ENCODE results near the gene NXNL1. TPM values are rescaled to one million over a fixed set of nuclear protein-coding genes. Genes with fewer than 3 reads are reported as not detected.
A peak's percentile ranks its signal among the peaks of the same experiment; 100 is the strongest.

NXNL1 gene
- total and polyA plus RNA-seq, 2 of the 13 experiments (the other 11 are each of a cell fraction or from before 2014, with no cell fraction given): not detected

DNA sequence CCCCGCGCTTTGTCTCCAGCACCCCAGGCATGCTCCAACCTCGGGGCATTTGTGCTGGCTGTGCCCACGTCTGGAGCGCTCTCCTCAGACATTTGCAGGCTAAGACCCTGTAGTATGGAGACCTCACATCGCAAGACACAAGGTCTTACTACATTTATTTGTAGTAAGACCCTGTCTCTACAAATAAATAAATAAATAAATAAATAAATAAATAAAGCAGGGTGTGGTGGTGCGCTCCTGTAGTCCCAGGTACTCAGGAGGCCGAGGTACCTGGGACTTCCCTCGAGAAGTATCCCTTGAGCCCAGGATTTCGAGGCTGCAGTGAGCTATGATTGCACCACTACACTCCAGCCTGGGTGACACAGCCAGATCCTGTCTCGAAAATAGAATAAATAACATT, 4.6 kb downstream of the NXNL1 start (continued):
- no peak for TF ChIP-seq AKNA (CRISPR knock-in tag; IDR thresholded peaks at IDR 0.05; ENCODE audit: borderline replicate concordance)

DNA sequence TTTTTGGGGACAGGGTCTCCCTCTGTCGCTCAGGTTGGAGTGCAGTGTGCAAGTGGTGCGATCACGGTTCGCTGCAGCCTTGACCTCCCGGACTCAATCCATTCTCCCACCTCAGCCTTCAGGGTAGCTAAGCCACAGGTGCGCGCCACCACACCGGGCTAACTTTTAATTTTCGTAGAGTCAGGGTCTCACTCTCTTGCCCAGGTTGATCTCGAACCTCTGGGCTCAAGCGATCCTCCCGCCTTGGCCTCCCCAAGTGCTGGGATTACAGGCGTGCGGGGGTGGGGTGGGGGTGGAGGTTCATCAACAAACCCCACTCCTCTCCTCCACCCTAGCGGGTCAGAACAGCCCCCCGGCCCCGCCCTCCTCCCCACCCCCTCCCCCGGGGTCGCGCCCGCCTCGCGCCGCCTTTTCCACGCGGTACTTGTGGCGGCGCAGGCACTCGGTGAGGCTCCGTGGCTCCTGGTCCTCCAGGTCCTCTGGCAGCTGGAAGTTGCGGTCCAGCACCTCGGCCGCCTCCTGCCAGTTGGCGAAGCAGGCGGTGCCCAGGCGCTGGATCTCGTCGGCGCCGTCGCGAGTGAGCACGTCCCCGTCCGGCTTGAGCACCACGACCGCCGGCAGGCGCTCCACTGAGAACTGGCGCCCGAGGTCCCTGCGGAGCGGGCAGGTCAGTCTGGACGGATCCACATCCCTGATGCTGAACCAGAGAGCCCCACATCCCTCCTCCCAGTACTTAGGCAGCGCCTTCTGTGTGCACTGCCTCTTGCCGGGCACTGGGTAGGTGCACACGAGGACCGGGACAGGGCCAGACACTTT, 5.2 kb downstream of the NXNL1 start:
- WGBS (ENCODE audit: low lambda C conversion rate): 25% methylated on average over 8 of the region's 58 CpGs
- ChIA-PET POLR2A (no interaction called here), CTCF (ENCODE audit: low intra/inter-chr PET ratio, low total read pairs) (no interaction called here)
- H4K20me1 ChIP-seq (ENCODE audit: insufficient read depth, low read length): no peaks in the 10 kb centered on the region
- intact Hi-C loops (cut with micrococcal nuclease; ENCODE audit: unreplicated experiment): no loop called here
- FAIRE-seq: no peak
- H3K4me3 ChIP-seq (replicated peaks in 1 of 3; ENCODE audit: insufficient read depth in 1 of 3, low read depth in 2 of 3, low read length in 3 of 3): no peak overlapping the region
- no peaks in the 10 kb centered on the region for H3K36me3 ChIP-seq (replicated peaks in 1 of 2; ENCODE audit: control insufficient read depth in 1 of 2, insufficient read depth in 2 of 2, low read length in 2 of 2)
- ATAC-seq: peak; percentile 27; the same call in 2 of the 3 replicates
- in situ Hi-C loops (cut with HindIII; ENCODE audit: extremely low pct_ligation_motif_present, low pct_unique_long_range_greater_than_20kb): loop anchor here (10.0 kb wide), 1 partner anchor 119 kb away; no protein-coding TSS in a partner anchor
- no TSS peak for BruUV-seq (replicated peaks)
- no peak overlapping the region for H3K4me2 ChIP-seq (ENCODE audit: low read depth, low read length)
- TF ChIP-seq ZNF121 (CRISPR knock-in tag; IDR thresholded peaks at IDR 0.05): no peak
- TF ChIP-seq ZNF644 (CRISPR knock-in tag; IDR thresholded peaks at IDR 0.05; ENCODE audit: low read depth): no peak
- no peak for TF ChIP-seq KDM6A (CRISPR knock-in tag; IDR thresholded peaks at IDR 0.05; ENCODE audit: low read depth)
- TF ChIP-seq HBP1 (CRISPR knock-in tag; IDR thresholded peaks at IDR 0.05; ENCODE audit: low read depth): no peak
- no peak for TF ChIP-seq ZNF33A (CRISPR knock-in tag; IDR thresholded peaks at IDR 0.05; ENCODE audit: borderline replicate concordance)
- TF ChIP-seq RCOR2 (CRISPR knock-in tag; IDR thresholded peaks at IDR 0.05): no peak
- TF ChIP-seq STAT5B (CRISPR knock-in tag; IDR thresholded peaks at IDR 0.05): no peak
- TF ChIP-seq YY1 (IDR thresholded peaks at IDR 0.05; ENCODE audit: insufficient read depth, insufficient replicate concordance, low read depth, low read length): no peak
- TF ChIP-seq ZMYM4 (CRISPR knock-in tag; IDR thresholded peaks at IDR 0.05): no peak
- no peak for TF ChIP-seq SRSF1 (optimal IDR thresholded peaks at IDR 0.05; ENCODE audit: low read depth, low read length)
- no peak for TF ChIP-seq PHF5A (CRISPR knock-in tag; IDR thresholded peaks at IDR 0.05; ENCODE audit: low read depth, unreplicated experiment)
- H2AFZ ChIP-seq (ENCODE audit: low read length): no peak overlapping the region
- no peaks in the 10 kb centered on the region for H3K4me1 ChIP-seq (ENCODE audit: insufficient read depth, low read length)
- DNase-seq (ENCODE audit: low spot score): no peak
- no peak overlapping the region for H3K27ac ChIP-seq (ENCODE audit: extremely low read length, insufficient read depth, low read length)
- no peak overlapping the region for H3K9ac ChIP-seq (ENCODE audit: insufficient read depth, low read depth, low read length)
- peaks cover 4 to 23% of the 10 kb centered on the region in 2 experiments; a peak in 4 of 5 replicates for H3K27me3 ChIP-seq (ENCODE audit: control insufficient read depth in 1 of 2, insufficient read depth in 2 of 2, low read length in 2 of 2)
- H3K79me2 ChIP-seq (ENCODE audit: insufficient read depth, low read length): no peaks in the 10 kb centered on the region
- H3K9me3 ChIP-seq (ENCODE audit: low read length): no peaks in the 10 kb centered on the region

All from HepG2 (cell line).